Type B pancreatic cell (in vitro differentiated cells): ENCODE results near the gene FUT7. TPM values are rescaled to one million over a fixed set of nuclear protein-coding genes. Genes with fewer than 3 reads are reported as not detected.
"Not testable (repeated sequence)": the region's sequence is repeated elsewhere in the genome, so short reads cannot be mapped to it uniquely, and the experiment has no call there.

Source experiments
- DNase-seq: peaks from one replicate; pipeline ENCODE4 v3.0.0; 2021; ENCODE audit warnings: mixed read lengths; ENCODE audit not compliant: unreplicated experiment; ENCODE audit errors: extremely low spot score
- H3K27ac Mint-ChIP-seq: 2 replicates; pipeline ENCODE4 v1.8.0; 2021; ENCODE audit warnings: mild to moderate bottlenecking, mixed read lengths
- H3K27me3 Mint-ChIP-seq: 2 replicates; pipeline ENCODE4 v1.8.0; 2021; ENCODE audit warnings: mixed read lengths
- H3K36me3 Mint-ChIP-seq: 2 replicates; pipeline ENCODE4 v1.8.0; 2021; ENCODE audit warnings: mixed read lengths
- H3K4me1 Mint-ChIP-seq: one replicate; pipeline ENCODE4 v1.8.0; 2021; ENCODE audit warnings: mixed read lengths; ENCODE audit not compliant: unreplicated experiment
- H3K4me3 Mint-ChIP-seq: 2 replicates; pipeline ENCODE4 v1.8.0; 2021; ENCODE audit warnings: mild to moderate bottlenecking, mixed read lengths
- H3K9me3 Mint-ChIP-seq: 2 replicates; pipeline ENCODE4 v1.8.0; 2021; ENCODE audit warnings: mixed read lengths
- total RNA-seq: library from RNA; stranded (reverse); gene quantifications from 2 replicates; pipeline ENCODE4 v1.2.1, GENCODE V29; 2021; ENCODE audit warnings: low replicate concordance
- TF ChIP-seq, protein P1 (sequence below): fragments of 200-600 bp; sonication (generic); conservative IDR thresholded peaks from 2 replicates; pipeline ENCODE4 v1.5.0; 2021; ENCODE audit warnings: antibody characterized with exemption, mild to moderate bottlenecking

The FUT7 gene
- total RNA-seq, 1 donor from 2014 or later, result not detected

GRCh38 chr9:137063311-137064026, 31.6 kb upstream of the FUT7 start:
- no peak overlapping the region for H3K4me3 Mint-ChIP-seq
- no peaks in the 10 kb centered on the region for H3K9me3 Mint-ChIP-seq
- peaks cover 4% of the 10 kb centered on the region for H3K4me1 Mint-ChIP-seq
- H3K27me3 Mint-ChIP-seq, result peaks cover 14% of the 10 kb centered on the region
- H3K27ac Mint-ChIP-seq, result no peak overlapping the region
- H3K36me3 Mint-ChIP-seq, result no peaks in the 10 kb centered on the region
- no peak for DNase-seq
- TF ChIP-seq, protein P1, sequence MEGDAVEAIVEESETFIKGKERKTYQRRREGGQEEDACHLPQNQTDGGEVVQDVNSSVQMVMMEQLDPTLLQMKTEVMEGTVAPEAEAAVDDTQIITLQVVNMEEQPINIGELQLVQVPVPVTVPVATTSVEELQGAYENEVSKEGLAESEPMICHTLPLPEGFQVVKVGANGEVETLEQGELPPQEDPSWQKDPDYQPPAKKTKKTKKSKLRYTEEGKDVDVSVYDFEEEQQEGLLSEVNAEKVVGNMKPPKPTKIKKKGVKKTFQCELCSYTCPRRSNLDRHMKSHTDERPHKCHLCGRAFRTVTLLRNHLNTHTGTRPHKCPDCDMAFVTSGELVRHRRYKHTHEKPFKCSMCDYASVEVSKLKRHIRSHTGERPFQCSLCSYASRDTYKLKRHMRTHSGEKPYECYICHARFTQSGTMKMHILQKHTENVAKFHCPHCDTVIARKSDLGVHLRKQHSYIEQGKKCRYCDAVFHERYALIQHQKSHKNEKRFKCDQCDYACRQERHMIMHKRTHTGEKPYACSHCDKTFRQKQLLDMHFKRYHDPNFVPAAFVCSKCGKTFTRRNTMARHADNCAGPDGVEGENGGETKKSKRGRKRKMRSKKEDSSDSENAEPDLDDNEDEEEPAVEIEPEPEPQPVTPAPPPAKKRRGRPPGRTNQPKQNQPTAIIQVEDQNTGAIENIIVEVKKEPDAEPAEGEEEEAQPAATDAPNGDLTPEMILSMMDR, result no peak

DNA sequence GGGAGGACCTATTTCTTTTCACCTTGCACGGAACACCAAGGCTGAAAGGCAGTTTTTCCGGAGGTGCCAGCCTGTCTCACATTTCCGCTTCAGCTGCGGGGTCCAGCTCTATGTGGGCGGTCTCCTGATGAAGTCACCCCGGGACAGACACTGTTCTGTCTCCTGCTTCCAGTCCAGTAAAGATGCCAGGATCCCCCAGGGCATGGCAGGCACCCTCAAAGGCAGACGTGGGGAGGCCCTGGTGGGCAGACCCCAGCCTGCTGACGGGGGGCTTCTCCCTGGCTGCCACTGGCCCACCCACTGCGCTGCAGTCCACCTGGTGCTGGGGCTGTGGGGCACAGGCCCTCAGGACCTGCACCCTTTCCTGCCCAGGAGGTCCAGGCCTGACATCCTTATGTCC, 30.9 kb upstream of the FUT7 start:
- not testable (repeated sequence) for H3K4me1 Mint-ChIP-seq, DNase-seq, H3K4me3 Mint-ChIP-seq

GRCh38 chr9:137062384-137062783, 30.5 kb upstream of the FUT7 start:
- Mint-ChIP-seq H3K27ac (no peak overlapping the region), H3K4me3 (no peak overlapping the region), H3K36me3 (no peaks in the 10 kb centered on the region), H3K27me3 (peaks cover 20% of the 10 kb centered on the region), H3K4me1 (no peaks in the 10 kb centered on the region), H3K9me3 (no peaks in the 10 kb centered on the region)
- DNase-seq, result no peak
- TF ChIP-seq, protein P1, result no peak

More for the DNA sequence above, 30.9 kb upstream of the FUT7 start:
- H3K27me3 Mint-ChIP-seq, result peaks cover 17% of the 10 kb centered on the region
- H3K9me3 Mint-ChIP-seq, H3K27ac Mint-ChIP-seq, H3K36me3 Mint-ChIP-seq: not testable (repeated sequence)

DNA sequence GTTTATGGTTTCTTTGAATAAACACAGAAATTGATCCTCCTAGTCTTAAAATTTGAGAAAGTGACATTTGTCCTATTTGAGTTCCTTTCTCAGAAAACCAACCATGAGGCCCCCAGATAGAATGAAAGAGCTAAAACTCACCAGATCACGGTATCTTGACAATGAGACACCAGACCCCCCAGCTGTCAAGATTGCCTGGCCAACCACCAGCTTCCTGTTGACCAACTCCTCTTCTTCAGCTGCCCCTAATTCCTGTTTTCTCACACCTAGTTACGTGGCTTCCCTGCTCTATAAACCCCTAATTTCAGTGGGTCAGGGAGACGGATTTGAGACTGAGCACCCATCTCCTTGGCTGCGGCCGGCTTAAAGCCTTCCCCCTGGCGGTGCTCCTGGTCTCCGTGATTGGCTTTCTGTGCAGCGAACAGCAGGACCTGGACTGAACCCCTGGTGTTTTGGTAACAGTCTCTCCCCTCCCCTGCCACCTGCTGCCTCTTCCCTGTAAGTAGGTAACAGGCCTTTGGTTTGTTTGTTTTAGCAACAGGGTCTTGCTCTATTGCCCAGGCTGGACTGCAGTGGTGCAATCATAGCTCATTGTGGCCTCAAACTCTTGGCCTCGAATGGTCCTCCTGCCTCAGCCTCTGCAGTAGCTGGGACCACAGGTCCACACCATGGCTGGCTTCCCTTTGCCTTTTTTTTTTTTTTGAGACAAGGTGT, 26.8 kb upstream of the FUT7 start:
- Mint-ChIP-seq H3K4me1 (no peaks in the 10 kb centered on the region), H3K27me3 (peaks cover 40% of the 10 kb centered on the region), H3K36me3 (no peaks in the 10 kb centered on the region), H3K4me3 (no peak overlapping the region), H3K9me3 (no peaks in the 10 kb centered on the region), H3K27ac (no peak overlapping the region)
- no peak for DNase-seq
- TF ChIP-seq, protein P1, result no peak

GRCh38 chr9:137057545-137057944, 25.7 kb upstream of the FUT7 start:
- H3K9me3 Mint-ChIP-seq, result no peaks in the 10 kb centered on the region
- no peak for DNase-seq
- peaks cover 45% of the 10 kb centered on the region for H3K27me3 Mint-ChIP-seq
- H3K27ac Mint-ChIP-seq, result no peak overlapping the region
- no peaks in the 10 kb centered on the region for H3K4me1 Mint-ChIP-seq
- TF ChIP-seq, protein P1, result no peak
- H3K4me3 Mint-ChIP-seq, result no peak overlapping the region
- no peaks in the 10 kb centered on the region for H3K36me3 Mint-ChIP-seq

DNA sequence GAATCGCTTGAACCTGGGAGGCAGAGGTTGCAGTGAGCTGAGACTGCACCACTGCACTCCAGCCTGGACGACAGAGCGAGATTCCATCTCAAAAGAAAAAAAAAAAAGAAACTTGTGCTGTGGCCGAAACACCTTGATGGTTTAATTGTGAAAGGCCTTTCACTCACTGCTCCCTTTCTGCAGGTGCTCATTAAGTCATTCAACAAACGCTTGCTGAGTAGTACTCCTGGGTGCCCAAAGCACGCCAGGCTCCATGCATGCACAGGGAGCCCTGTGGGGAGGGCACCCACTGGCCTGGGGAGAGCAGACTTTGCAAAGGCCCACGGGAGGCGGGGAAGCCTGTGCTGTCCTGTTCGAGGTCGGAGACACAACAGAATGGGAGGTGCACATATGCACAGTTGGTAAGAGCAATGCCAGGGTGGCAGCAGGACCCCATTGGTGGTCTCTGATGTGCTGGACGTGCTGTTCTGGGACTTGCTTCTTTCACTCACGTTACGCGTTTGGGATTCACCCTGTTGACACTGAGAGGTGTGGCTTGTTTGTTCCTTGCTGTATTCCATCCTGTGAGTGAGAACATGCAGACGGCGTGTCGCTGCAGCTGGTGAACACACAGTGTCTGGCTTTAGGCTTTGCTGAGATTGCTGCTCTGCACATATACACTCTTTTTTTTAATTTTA, 25.0 kb upstream of the FUT7 start:
- DNase-seq, result no peak
- Mint-ChIP-seq H3K4me3 (no peak overlapping the region), H3K27me3 (peaks cover 52% of the 10 kb centered on the region), H3K9me3 (no peaks in the 10 kb centered on the region), H3K4me1 (no peaks in the 10 kb centered on the region), H3K36me3 (no peaks in the 10 kb centered on the region), H3K27ac (no peak overlapping the region)
- TF ChIP-seq, protein P1, result no peak
